ENCODE results near the gene GRIN2C.
"Not testable (repeated sequence)": the region's sequence is repeated elsewhere in the genome, so short reads cannot be mapped to it uniquely, and the experiment has no call there.

Gene GRIN2C

DNA sequence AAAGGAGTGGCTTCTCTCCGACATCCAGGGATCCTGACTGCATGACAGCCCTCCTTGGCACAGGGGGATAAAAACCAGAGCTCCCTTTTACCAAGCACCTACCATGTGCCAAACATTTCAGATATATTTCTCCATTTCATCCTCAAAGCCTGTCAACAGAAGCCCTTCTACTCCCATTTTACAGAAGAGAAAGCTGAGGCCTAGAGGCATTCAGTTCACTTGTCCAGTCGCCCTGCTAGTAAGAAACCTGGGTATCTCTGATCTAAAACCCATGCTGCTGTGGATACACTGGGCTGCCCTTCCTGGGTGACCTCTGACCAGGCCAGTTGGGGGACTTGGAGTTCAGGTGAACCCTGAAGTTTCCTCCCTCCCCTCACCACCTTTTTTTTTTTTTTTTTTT lies 19.0 kb upstream of the GRIN2C start:
- no peak for DNase-seq

DNA sequence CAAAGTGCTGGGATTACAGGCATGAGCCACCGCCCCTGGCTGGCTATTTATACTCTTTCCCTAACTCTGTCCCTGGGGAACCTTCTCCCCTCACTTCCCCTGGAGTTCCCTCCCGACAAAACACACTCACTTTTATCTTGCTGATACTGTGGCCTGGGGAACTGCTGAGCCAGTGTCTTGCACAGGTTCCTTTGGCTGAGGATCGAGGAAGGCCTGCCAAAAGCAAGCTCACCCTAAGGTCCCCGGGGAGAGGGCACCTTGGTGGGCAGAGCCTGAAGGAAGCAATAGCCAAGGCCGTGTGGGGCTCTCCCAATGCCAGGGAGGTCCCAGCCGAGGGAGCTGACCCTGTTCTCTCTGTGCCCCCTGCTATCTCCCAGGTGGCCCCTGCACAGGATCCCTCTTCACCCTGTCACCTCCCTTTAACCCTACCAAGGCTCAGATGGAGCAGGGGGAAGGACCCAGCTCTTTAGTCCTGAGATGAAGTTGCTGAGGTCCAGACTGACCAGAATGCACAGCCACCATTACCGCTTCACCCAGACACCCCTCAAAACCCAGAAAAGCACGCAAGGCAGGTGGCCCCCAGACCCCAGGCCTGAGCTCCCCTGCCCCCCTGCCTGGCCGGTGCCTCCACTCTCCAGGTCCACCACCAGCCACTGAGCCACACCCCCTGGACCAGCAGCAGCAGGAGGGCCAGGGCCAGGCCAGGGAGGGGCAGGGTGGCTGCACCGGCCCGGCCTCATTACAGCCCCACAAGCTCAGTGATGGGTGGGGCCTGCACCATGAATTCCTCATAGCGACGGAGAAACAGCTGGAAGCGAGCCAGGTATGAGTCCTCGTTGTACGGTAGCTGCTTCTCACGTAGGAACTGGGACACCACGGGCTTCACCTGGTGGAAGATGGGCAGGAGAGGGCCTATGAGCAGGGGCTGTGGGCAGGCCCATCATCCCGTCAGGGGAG lies 18.2 kb upstream of the GRIN2C start:
- DNase-seq = no peak

DNA sequence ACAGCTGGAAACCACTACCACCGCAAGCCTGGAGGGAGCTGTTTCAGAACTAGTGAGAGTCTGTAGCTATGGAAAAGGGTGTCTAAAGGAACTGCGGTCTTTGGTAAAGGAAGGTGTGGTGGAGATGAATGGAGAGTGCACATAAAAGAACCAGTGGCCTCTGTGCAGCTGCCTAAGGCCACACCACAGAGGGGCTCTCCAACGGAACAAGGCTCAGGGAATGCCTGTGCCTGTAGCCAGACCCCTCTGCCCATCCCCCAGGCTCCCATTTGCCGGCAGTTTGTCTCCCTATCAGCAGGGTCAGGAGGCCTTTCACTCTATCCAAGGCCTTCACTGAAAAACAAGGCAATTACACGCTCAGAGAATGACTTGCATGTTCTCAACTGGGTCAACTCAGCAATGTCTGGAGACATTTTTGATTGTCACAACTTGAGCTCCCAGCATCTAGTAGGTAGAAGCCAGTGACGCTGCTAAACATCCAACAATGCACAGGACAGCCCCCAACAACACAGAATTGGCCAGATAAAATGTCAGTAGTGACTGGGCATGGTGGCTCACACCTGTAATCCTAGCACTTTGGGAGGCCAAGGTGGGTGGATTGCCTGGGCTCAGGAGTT lies 16.4 kb upstream of the GRIN2C start:
- DNase-seq = no peak

DNA sequence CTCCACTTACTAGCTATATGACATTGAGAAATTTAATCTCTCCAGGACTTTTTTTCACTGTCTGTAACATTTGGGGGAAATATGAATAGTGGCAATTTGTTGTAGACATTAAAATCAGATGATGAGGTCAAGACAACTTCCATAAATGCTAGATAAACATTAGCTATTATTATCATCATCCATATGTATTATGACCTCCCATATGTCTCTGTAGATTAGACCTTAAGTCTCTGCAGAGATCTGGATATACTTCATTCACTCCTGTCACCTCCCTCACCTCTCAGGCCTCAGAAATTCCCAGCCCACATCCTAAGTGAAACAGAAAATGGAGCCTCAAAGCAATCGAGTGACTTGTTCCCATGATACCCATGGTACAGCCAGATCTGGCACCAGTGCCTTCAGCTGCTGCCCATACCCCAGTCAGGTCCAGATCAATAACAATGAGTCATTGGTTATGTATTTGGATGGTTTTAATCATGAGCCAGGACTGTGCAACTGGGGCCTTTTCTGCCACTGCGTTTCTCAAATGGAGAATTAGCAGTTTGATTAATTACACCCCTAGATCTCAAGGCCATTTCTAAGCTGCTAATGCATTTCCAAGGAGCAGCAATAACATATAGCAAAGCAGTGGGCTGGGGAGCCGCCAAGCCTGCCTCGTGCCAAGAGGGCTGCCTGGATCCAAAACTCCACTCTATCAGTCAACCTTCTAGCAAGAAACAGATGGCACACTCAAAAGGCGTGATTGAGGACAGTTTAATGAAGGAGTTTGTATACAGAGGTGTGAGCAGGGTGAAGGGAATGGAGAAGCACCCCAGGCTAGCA lies 15.7 kb upstream of the GRIN2C start:
- no peak for DNase-seq

DNA sequence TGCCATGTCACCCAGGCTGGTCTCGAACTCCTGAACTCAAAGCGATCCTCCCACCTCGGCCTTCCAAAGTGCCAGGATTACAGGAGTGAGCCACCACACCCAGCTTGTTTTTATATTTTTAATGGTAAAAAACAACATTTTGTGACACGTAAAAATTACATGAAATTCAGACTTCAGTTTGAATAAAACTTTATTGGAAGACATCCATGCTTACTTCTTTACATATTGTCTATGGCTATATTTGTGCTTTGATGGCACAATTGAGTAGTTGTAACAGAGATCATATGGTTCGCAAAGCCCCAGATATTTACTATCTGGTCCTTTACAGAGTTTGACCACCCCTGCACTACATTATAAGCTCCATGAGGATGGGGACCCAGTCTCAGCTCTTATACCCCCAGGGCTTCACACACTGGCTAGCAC lies 14.9 kb upstream of the GRIN2C start:
- no peak for DNase-seq

DNA sequence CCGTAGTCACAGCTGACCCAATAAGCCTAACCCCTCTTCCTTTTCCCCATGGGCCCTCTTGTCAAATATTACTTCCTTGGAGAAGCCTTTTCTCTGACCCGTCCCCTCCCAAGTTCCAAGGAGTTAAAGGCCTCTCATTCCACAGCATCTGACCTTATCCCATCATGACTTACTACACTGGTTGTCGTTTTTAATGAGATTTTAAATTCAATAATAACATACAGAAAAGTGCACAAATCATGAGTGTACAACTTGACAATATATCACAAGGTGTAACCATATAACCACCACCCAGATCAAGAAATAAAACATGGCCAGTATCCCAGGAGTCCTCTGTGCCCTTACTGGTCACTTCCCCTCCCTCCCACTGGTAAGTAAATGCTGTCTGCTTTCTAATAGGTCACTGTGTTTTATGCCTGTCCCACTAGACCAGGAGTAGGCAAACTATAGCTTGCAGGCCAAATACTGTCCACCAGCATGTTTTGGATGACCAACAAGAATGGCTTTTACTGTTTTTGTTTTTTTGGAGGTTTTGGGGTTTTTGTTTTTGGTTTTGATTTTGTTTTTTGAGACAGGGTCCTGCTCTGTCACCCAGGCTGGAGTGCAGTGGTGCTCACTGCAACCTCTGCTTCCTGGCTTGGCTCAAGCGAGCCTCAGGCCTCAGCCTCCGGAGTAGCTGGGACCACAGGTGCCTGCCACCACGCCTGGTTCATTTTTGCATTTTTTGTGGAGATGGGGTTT lies 14.4 kb upstream of the GRIN2C start:
- DNase-seq = no peak

DNA sequence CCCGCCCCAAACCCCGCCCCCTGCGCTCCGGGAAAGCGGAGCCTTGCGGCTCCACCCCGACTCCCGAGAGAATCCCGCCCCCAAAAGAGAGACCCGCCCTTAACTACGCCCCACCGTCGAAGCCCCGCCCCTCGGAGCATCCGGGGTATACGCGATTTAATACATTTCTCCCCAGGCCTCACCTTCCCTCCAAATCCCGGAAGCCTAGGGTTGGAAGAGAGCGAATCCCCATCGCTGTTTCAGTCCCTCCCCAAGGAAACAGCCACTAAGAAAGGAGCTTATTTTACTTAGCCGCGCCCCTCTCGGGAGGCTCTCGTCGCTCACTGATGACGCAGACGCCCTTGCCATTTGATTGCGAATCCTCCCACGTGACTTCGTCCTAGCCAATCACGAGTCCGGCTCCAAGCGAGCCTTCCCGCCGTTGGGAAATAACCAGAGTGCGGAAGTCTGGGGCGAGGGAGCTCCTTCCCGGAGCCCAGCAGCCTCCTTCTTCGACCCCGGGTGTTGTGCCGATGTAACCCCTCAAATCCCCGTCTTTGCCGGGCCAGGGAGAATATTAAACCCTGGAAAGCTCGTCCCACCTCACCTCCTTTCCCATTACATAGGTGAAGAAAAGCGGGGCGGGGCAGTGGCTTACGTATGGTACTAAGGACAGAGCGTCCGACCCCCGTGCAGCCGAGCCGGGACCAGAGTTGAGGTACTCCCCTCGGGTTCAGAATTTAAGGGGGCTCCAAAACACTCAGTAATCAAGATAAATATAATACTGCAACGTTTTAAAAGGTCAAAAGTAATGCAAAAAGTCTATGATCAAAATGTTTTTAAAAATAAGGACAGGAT lies 13.6 kb upstream of the GRIN2C start:
- peak; percentile 95 for DNase-seq

DNA sequence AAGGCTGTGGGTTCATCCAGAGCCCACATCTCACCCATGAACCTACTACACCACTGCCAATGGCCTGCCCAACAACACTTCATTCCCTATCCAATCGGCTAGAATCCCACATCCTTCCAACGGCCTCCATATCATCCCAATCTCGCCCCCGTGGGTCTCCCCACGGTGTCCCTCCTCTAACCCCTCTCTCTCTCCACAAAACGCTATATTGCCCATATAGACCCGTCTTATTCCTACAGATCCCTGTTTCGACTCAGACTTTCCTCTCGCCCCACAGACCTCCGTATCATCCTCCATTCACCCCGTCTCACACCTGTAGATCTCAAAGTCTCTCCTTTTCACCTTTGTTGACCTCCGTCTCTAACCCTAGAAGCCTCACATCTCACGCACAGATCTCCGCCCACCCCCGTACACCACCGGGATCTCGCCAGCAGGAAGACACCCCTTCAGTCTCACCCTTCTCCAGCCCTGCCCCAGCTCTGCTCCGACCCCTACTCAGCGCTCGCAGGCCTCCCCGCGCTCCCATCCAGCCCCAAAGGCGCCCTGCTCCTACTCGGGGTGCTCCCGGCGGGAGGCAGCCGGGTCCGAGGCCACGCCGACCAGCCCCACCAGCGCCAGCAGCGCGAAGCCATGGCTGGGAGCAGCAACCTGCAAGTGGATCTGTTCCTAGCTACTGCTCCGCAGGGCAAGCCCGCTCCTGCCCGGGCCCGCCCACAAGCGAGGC lies 12.8 kb upstream of the GRIN2C start, which contains the start of gene FDXR:
Gene FDXR (minus strand): TSS at position 682 of the 724 bp plus-strand sequence. CDS start 50 bp downstream, at position 632.
- no peak for DNase-seq

DNA sequence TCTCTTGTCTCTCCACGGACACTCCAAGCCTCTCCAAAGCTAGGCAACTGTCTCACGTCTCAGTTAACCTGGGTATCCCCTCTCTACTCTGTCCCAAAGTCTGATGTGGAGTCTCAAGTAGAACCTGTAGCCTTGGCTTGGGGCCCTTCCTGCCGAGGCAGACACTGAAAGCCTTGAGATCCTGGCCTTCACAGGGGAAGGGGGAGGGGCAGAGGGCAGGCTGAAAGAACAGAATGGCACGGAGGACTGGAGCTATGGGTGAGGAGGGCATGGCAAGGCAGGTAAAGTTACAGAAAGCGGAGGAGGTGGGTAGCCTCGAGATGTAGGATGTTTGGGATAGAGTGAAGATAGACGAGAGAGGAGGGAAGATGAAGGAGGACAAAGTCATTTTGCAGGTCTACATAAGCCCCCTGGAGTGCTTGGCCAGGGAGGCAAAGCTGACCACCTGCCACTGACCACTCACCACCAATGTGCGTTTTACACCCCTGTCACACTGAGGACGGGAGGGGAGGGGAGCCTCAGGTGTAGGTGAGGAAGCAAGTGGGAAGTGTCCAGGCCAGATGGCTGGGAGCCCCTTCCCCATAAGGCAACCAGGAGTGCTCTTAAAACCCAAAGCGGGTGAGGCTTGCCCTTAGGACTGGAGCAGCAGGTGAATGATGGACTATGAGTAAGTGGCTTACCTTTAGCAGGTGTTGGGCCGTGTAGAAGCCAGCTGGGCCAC lies 11.8 kb upstream of the GRIN2C start:
- DNase-seq = no peak

DNA sequence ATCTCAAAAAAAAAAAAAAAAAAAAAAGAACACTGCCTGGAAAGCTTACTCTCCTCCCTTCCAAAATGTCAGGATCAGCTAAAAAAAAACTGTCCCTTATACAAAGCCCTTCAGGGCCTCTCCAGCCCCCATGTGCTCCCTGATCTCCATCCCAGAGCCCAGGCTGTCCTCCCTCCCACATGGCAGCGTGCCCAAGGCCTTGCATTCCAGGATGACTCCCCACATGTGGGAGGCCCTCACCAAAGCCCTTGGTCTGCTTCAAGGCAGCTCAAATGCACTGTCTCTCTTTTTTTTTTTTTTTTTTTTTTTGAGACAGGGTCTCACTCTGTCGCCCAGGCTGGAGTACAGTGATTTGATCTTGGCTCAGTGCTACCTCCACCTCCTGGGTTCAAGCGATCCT lies 10.8 kb upstream of the GRIN2C start:
- no peak for DNase-seq

DNA sequence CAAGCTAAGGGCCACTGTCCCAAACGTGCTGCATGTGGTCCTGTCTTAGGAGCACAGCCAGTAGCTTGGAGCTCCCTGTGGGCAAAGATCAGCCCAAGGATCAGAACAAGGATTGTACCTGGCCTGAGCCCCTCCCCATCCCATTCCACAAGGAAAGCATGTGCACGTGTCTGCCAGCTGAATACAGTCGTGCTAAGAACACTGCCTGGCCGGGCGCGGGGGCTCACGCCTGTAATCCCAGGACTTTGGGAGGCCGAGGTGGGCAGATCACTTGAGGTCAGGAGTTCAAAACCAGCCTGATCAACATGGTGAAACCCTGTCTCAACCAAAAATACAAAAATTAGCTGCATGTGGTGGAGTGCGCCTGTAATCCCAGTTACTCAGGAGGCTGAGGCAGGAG lies 10.3 kb upstream of the GRIN2C start:
- DNase-seq = not testable (repeated sequence)

DNA sequence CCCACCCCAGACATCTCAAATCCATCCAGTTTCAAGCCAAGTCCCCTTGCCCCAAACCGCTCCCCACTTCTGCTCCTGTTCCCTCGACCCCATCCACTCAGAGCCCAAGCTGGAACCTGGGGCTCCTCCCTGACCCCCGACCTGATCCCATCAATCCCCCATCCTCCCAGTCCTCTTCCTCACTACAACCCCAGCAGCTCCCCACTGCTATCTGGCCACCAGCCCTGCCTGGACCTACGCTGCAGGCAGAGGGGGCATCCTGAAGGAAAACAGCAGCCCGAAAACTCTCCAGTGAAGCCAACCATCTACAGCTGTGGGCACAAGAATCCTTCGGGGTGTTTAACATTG lies 9.2 kb upstream of the GRIN2C start:
- no peak for DNase-seq

DNA sequence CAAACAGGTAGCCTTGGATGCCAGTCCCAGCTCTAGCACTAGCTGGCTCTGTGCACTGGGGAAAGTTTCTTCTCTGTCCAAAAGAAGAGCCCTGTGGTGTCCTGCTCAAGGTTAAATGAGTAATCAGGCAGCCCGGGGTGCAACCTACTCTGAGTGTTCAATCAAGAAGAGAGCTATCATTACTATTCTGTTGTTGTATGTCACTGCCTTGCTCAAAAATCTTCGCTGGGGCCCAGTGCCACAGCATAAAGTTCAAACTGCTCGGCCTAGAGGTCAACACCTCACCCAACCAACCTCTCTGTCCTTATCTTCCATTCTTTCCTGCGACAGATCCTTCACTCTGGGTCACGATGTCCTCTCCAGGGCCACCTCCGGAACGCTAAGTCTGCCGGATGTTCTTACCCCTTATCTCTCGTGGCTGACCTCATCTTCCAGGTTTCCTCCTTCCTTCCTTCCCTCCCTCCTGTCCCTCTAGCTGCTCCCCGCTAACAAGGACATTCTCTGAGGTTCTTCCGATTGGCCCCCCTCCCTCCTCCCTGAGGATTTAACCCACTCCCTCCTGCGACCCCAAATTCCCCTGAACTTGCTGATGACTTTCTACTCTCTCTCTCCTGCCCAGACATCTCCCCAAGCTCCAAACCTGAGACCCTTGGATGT lies 8.7 kb upstream of the GRIN2C start:
- no peak for DNase-seq

DNA sequence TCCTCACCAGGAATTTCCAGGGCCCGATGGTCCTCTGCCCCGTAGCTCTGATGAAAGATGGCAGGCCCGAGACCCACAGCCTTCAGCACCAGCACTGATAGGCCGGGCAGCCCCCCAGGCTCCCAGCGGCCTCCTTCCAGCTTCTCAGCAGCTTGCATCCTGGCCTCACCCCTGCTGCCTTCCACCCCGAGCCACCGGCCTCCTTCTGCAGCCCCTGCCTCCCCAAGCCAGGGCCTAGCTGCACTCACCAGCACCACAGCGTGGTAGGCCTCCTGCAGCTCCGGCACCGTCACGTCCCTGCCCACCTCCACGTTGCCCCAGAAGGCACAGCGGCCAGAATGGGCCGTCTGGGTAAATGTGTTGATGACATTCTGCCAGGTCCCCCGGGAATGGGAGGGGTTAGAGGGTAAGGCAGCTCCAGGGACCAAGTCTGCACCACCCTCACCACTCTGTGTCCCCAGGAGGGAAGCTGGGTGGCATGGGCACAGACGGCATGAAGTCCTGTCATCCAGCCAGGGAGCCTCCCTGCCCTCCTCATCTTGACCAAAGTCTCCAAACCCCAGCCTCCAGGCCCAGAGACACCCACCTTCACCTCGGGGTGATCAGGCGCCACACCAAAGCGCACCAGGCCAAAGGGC lies 6.6 kb upstream of the GRIN2C start:
- no peak for DNase-seq

DNA sequence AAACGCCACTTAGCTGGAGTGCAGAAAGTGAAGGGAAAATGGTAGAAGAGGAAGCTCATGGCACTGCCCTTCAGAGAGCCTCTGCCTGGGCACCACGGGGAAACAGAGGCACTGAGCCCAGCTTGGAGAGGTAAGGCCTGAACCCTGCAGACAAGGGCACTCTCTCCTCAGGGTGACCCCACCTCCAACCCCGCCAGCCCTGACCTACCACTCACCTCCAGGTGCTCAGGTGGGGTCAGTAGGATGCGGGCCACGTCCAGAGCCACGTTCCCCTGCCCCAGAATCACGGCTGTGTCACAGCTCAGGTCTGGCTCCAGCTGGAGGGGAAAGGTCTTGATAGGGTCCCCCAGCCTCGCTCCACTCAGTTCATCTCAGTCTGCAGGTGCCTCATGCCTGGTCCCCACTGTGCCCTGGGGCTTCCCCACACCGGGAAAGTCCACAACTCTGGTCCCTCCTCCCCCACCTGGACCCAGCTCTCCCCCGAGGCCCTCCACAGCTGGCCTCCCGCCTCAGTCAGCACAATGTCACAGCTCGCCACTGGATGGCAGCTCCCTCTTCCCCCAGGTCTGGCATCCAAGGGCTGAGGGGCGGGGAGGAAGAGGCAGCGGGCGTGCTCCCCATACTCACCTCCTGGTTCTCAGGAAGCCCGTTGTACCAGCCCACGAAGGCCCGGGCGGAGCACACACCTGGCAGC lies 6.0 kb upstream of the GRIN2C start:
- DNase-seq = no peak

DNA sequence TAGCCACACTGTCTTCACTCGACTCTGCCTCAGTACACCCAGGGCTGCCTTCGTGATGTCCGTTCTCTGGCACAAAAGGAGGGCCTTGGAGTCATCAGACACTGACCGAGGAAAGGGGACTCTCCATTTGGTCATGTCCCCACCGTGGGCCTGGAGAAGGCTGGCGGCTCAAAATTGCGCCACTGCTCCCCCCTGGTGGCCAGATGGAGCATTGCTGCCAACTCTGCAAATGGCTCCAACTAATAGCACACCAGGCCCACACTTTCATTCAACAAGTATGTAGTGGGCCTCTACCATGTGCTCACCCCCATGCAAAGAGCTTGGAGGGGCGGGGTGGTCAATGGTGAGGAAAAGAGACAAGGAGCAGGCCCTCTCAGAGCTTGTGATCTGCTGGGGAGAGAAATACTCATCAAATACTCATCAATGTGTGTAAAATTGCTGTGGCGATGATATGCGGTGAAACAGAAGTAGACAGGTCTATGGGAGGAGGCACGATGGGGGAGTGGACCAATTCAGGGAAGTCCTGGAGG lies 5.2 kb upstream of the GRIN2C start:
- peak; percentile 75 for DNase-seq

DNA sequence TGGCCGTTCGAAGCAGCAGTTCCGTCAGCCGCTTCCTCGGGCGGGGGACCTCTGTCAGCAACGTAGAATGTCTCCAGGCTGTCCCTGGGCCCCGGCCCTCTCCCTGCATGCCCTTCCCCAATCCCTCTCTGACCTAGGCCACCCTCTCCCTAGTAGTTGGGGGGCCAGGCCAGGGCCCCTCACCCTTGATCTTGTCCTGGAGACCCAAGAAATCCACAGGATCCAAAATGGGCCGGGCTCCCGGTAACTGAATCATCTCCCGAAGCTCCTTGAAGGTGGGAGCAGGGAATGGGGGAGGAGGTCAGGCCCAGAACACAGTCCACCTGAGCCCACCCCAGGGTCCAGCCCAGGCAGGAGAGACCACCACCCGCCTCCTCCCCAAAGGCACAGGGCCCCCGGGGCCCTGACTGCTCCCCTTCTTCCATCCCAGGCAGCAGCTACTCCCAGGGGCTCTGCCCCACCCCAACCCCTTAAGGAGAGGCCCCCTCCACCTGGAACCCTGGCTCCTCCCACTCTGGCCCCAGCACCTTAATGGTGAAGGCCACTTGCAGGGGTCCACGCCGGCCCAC lies 4.7 kb upstream of the GRIN2C start:
- DNase-seq = no peak

Data from activated CD4-positive, CD25-positive, alpha-beta regulatory T cell treated with anti-CD3 and anti-CD28 coated beads, Interleukin-2, amount 50 U/mL, for 72 hours (primary cell).